GM10248 (cell line): Measurements from ENCODE around the gene AOC2.

Source experiments
- CTCF ChIA-PET: fragments of 300-600 bp; sonication (Branson Sonifier 250); formaldehyde crosslinking; extraction: SDS; loops from one replicate; lab custom pipeline; 2021; ENCODE audit warnings: antibody characterized with exemption; lab: Yijun Ruan, JAX
- POLR2A ChIA-PET: fragments of 350-650 bp; sonication (Branson Sonifier 250); formaldehyde crosslinking; extraction: SDS; loops from one replicate; lab custom pipeline; 2020; ENCODE audit warnings: antibody characterized with exemption; lab: Yijun Ruan, JAX
- DNase-seq: peaks from one replicate; pipeline ENCODE4 v3.0.0; 2012; ENCODE audit errors: extremely low spot score
- CTCF ChIP-seq: IDR thresholded peaks from 2 replicates; pipeline ENCODE4 v1.5.1; 2012; ENCODE audit warnings: mild to moderate bottlenecking, low read depth; ENCODE audit errors: extremely low read depth, missing control alignments, control extremely low read depth

AOC2 gene

GRCh38 chr17:42814633-42815399 lies 29.6 kb upstream of the AOC2 start:
- no peak for TF ChIP-seq CTCF
- ChIA-PET POLR2A (no interaction called here), CTCF (interaction anchor here (1.2 to 2.8 kb wide), 4 partner anchors 10 to 579 kb away, joined by 3 to 19 read pairs (median 6); partner anchors contain the start of gene BECN1)
- no peak for DNase-seq

GRCh38 chr17:42817866-42818265 lies 26.5 kb upstream of the AOC2 start:
- DNase-seq: no peak
- POLR2A ChIA-PET: interaction anchor here (0.6 kb wide), 1 partner anchor 93 kb away, joined by 3 read pairs; no protein-coding TSS in a partner anchor
- TF ChIP-seq CTCF: no peak
- CTCF ChIA-PET: interaction anchor here (1.0 to 5.4 kb wide), 7 partner anchors 11 to 213 kb away, joined by 3 to 37 read pairs (median 4); partner anchors contain the start of genes COA3, PSME3, PTGES3L and RUNDC1

- no peak for TF ChIP-seq CTCF
- ChIA-PET POLR2A (interaction anchor here (0.6 kb wide), 1 partner anchor 93 kb away, joined by 3 read pairs; no protein-coding TSS in a partner anchor), CTCF (interaction anchor here (0.5 to 5.4 kb wide), 12 partner anchors 12 to 533 kb away, joined by 3 to 37 read pairs (median 4); partner anchors contain the start of genes COA3, PSMC3IP, PSME3 and PTGES3L)
- DNase-seq: no peak
Observed at GRCh38 chr17:42818379-42818778, 26.0 kb upstream of the AOC2 start.

DNA sequence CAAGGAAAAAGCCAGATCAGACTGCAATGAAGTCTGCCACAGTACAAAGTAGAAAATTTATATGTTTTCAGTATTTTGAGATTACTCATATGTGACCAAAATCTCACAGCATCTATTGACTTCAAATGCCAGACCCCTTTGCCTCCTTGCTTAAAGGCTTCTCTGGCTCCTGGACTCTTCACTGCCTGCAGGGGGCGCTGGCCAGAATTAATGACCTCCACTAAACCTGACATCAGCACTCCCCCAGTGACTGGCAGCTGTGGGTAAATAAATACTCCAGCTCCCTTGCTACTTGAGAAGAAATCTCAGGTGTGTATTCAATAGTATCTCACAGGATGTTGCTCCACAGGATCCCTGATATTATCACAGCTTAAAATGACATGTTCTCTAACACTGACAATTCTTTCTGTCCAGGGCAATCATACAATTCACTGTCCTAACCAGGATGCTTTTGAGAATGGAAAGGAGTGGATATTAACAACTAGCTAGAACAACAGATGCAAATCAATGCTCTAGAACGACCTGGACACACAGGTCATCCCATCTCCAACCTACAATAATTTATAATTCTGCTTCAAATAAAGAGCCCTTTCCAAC lies 24.3 kb upstream of the AOC2 start:
- CTCF ChIA-PET: interaction anchor here (0.8 to 6.6 kb wide), 22 partner anchors 9 to 242 kb away, joined by 3 to 80 read pairs (median 4); partner anchors contain the start of genes COA3, PSMC3IP, PSME3 and RPL27
- peak; percentile 72 for TF ChIP-seq CTCF
- POLR2A ChIA-PET: no interaction called here
- DNase-seq: peak; percentile 62

- POLR2A ChIA-PET: no interaction called here
- CTCF ChIA-PET: interaction anchor here (1.1 to 6.6 kb wide), 13 partner anchors 11 to 243 kb away, joined by 3 to 80 read pairs (median 6); partner anchors contain the start of genes COA3, PSME3, RPL27 and WNK4
Observed at GRCh38 chr17:42821176-42821575, 23.2 kb upstream of the AOC2 start.

More at GRCh38 chr17:42821176-42821575, 23.2 kb upstream of the AOC2 start:
- no peak for TF ChIP-seq CTCF
- no peak for DNase-seq
